ENCODE data around the gene BCL11B.

The BCL11B gene

GRCh38 chr14:99176156-99176945, 95.6 kb downstream of the BCL11B start:
- H3K4me3 ChIP-seq (ENCODE audit: low read depth, low read length) = no peak overlapping the region
- no peak for DNase-seq (ENCODE audit: low read depth)

DNA sequence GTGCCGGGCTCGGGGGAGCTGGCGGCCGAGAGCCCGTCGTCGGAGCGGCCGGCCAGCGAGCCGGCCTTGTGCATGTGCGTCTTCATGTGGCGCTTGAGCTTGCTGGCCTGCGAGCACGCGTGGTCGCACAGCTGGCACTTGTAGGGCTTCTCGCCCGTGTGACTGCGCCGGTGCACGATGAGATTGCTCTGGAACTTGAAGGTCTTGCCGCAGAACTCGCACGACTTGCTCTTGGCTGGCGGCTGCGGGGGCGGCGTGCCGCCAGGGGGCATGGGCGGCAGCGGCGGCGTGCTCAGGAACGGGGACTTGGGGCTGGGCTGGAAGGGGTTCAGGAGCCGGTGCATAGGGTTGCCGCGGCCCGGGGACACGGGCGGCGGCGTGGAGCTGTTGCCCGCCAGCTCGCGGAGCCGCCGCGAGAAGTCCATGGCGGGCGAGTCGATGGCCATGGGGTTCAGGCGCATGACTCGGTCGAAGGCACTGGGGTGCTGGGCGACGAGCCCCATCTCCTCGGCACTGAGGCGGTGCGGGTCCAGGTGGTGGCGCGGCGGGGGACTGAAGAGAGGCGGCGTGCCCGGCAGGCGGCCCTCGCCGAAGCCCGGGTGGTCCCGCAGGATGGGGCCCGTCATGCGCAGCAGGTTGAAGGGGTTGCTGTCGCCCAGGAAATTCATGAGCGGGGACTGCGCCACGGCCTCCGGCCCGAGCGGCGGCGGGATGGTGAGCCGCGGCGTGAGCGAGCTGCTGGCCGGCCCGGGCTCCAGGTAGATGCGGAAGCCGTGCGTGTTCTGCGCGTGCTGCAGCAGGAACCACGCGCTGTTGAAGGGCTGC, 96.5 kb downstream of the BCL11B start:
- DNase-seq (ENCODE audit: low read depth) = no peak
- no peak overlapping the region for H3K4me3 ChIP-seq (ENCODE audit: low read depth, low read length)

GRCh38 chr14:99174770-99175319, 97.2 kb downstream of the BCL11B start:
- no peak for DNase-seq (ENCODE audit: low read depth)
- H3K4me3 ChIP-seq (ENCODE audit: low read depth, low read length) = no peak overlapping the region

DNA sequence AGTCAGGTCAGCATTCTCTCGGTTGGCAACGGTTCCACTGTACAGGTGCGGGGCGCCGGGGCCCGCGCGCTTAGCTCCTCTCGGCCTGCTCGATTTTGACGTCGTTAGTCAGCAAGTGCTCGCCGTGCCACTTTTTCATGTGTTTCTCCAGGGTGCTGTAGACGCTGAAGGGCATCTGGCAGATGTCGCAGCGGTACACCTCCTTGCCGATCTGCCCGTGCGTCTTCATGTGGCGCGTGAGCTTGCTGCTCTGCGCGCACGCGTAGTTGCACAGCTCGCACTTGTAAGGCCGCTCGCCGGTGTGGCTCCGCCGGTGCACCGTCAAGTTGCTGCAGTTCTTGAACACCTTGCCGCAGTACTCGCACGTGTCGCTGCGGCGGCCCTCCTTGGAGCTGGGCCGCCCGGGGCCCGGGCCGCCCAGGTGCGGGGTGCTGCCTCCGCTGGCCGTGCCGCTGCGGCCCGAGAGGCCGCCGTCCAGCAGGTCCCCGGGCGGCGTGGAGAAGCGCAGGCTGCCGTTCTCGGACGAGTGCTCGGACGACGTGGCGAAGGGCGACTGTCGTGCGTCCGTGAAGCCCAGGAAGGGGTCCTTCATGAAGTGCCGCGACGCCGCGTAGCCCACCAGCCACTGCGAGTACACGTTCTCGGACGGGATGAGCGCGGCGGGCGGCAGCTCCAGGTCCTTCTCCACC, 97.8 kb downstream of the BCL11B start:
- H3K4me3 ChIP-seq (ENCODE audit: low read depth, low read length) = no peak overlapping the region
- no peak for DNase-seq (ENCODE audit: low read depth)

GRCh38 chr14:99173506-99173905, 98.5 kb downstream of the BCL11B start:
- DNase-seq (ENCODE audit: low read depth) = no peak

DNA sequence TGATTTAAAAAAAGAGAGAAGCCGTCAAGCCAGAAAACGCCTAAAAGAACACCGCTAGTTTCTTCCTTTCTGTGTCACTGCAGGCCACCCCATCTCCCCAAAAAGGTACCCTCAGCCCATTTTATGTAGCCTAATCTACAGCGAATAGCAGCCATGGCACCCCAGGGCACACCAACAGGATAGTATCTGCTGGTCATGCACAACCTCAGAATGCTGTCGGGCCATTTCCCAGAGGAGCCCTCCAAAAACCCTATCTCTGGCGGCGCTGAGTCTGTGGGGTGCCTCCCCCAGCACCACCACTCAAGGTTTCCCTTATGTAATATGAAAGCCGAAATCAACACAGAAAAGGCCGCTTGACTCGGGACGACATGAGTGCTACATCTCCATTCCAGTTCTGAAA, 98.9 kb downstream of the BCL11B start:
- no peak overlapping the region for H3K4me3 ChIP-seq (ENCODE audit: low read depth, low read length)
- no peak for DNase-seq (ENCODE audit: low read depth)

More at GRCh38 chr14:99173506-99173905, 98.5 kb downstream of the BCL11B start:
- no peak overlapping the region for H3K4me3 ChIP-seq (ENCODE audit: low read depth, low read length)

GRCh38 chr14:99171396-99171795, 100.6 kb downstream of the BCL11B start:
- no peak overlapping the region for H3K4me3 ChIP-seq (ENCODE audit: low read depth, low read length)
- DNase-seq (ENCODE audit: low read depth) = no peak

DNA sequence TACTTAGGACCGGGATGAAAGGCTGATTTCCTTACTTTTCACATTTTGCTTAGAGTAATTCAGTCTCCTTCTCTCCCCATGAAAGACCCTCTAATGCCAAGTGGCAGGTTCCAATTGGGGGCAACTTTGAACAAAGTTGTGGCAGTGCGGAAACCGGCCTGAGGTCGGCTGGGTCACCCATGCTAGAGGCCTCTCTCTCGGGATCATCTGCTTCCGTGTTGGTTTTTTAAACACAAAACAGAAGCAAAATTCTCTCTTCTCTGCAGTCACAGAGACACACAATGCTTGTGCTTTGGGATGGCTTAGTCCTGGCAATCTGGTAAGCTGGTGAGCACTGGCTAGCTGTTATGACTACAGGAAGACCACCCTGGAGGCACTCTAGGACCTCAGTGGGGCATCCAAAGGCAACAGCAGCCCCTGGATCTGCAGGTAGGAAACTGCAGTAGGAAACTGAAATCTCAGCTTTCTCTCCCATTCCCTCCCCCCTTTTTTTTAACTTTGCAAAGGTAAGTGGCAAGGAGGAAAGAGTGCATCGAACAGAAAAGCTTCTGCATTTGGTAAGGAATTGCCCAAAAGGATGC, 102.1 kb downstream of the BCL11B start:
- DNase-seq (ENCODE audit: low read depth) = no peak
- H3K4me3 ChIP-seq (ENCODE audit: low read depth, low read length) = no peak overlapping the region

GRCh38 chr14:99168330-99168729, 103.7 kb downstream of the BCL11B start:
- no peak overlapping the region for H3K4me3 ChIP-seq (ENCODE audit: low read depth, low read length)
- DNase-seq (ENCODE audit: low read depth) = no peak

- H3K4me3 ChIP-seq (ENCODE audit: low read depth, low read length) = no peak overlapping the region
- no peak for DNase-seq (ENCODE audit: low read depth)
Observed at GRCh38 chr14:99166506-99166905, 105.5 kb downstream of the BCL11B start.

DNA sequence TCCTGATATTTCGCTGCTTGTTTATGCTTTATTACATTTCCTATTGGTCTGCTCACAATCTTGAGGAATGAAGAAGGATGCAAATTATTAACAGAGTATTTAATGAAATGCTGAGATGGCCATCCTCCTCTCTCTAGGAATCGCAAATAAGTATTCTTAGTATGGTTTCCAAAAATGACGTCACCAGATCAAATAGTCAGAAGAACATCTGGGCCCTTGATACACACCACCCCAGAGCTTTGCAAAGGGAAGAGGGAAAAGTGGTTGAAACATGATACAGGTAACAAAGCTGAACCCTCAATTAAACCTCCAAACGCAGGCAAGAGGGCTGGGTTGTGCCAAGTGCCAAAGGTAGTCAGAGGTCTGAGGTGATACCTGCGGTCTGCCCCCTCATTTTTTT, 107.3 kb downstream of the BCL11B start:
- H3K4me3 ChIP-seq (ENCODE audit: low read depth, low read length) = no peak overlapping the region
- no peak for DNase-seq (ENCODE audit: low read depth)

- no peak overlapping the region for H3K4me3 ChIP-seq (ENCODE audit: low read depth, low read length)
- DNase-seq (ENCODE audit: low read depth) = no peak
Observed at GRCh38 chr14:99163446-99163845, 108.6 kb downstream of the BCL11B start.

GRCh38 chr14:99159341-99160340, 112.4 kb downstream of the BCL11B start:
- H3K4me3 ChIP-seq (ENCODE audit: low read depth, low read length) = no peak overlapping the region
- no peak for DNase-seq (ENCODE audit: low read depth)

- no peak for DNase-seq (ENCODE audit: low read depth)
- H3K4me3 ChIP-seq (ENCODE audit: low read depth, low read length) = no peak overlapping the region
Observed at GRCh38 chr14:99158646-99159165, 113.3 kb downstream of the BCL11B start.

- no peak for DNase-seq (ENCODE audit: low read depth)
- no peak overlapping the region for H3K4me3 ChIP-seq (ENCODE audit: low read depth, low read length)
Observed at GRCh38 chr14:99158150-99158549, 113.8 kb downstream of the BCL11B start.

GRCh38 chr14:99157676-99158075, 114.3 kb downstream of the BCL11B start:
- no peak overlapping the region for H3K4me3 ChIP-seq (ENCODE audit: low read depth, low read length)
- DNase-seq (ENCODE audit: low read depth) = no peak

DNA sequence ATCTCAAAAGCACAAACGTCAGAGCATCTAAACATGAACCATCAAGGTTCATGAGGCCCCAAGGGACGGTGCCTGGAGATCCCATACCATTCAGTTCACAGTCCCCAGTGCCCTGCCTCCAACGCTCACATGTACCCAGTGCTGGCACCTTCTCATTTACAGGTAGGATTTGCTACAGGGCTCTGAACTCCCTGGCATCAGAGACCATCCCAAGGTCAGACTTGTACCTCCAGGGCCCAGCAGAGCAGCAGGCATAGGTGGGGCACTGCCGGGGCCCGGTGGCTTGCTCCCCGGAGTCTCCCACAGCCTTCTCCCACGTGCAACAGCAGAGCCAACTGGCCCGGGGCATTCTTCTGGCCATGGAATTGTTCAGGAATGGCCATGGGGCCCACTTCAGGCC, 114.8 kb downstream of the BCL11B start:
- DNase-seq (ENCODE audit: low read depth) = no peak

GRCh38 chr14:99156814-99157213, 115.2 kb downstream of the BCL11B start:
- H3K4me3 ChIP-seq (ENCODE audit: low read depth, low read length) = no peak overlapping the region
- no peak for DNase-seq (ENCODE audit: low read depth)

More for the DNA sequence above, 114.8 kb downstream of the BCL11B start:
- H3K4me3 ChIP-seq (ENCODE audit: low read depth, low read length) = no peak overlapping the region

Data from skeletal muscle cell (primary cell).